DMS79 (cell line): ENCODE results near the gene HDAC7.
A peak's percentile ranks its signal among the peaks of the same experiment; 100 is the strongest.

Experiments used
- DNase-seq: peaks from one replicate; lab custom pipeline; 2025; lab: John Stamatoyannopoulos, UW

The HDAC7 gene

GRCh38 chr12:47819896-47820630, at the start of gene HDAC7:
Gene HDAC7, minus strand, starts transcription at chr12:47819903. Its CDS starts 118 bp downstream, at chr12:47819785.
- DNase-seq = peak; percentile 36

- no peak for DNase-seq
Observed at GRCh38 chr12:47868552-47869031, 48.9 kb upstream of the HDAC7 start.

- no peak for DNase-seq
Observed at GRCh38 chr12:47868041-47868440, 48.3 kb upstream of the HDAC7 start.

- DNase-seq = no peak
Observed at GRCh38 chr12:47867495-47867941, 47.8 kb upstream of the HDAC7 start.

GRCh38 chr12:47864646-47865235, 45.0 kb upstream of the HDAC7 start:
- DNase-seq = no peak

GRCh38 chr12:47863985-47864384, 44.3 kb upstream of the HDAC7 start:
- no peak for DNase-seq

GRCh38 chr12:47863467-47863866, 43.8 kb upstream of the HDAC7 start:
- no peak for DNase-seq

GRCh38 chr12:47862881-47863280, 43.2 kb upstream of the HDAC7 start:
- DNase-seq = no peak

GRCh38 chr12:47862167-47862750, 42.6 kb upstream of the HDAC7 start:
- DNase-seq = no peak

- no peak for DNase-seq
Observed at GRCh38 chr12:47860873-47861272, 41.2 kb upstream of the HDAC7 start.

GRCh38 chr12:47860279-47860841, 40.7 kb upstream of the HDAC7 start:
- no peak for DNase-seq

- no peak for DNase-seq
Observed at GRCh38 chr12:47858511-47859266, 39.0 kb upstream of the HDAC7 start.

GRCh38 chr12:47856721-47857575, 37.2 kb upstream of the HDAC7 start:
- no peak for DNase-seq

GRCh38 chr12:47856094-47856493, 36.4 kb upstream of the HDAC7 start:
- DNase-seq = no peak

- no peak for DNase-seq
Observed at GRCh38 chr12:47855502-47855901, 35.8 kb upstream of the HDAC7 start.

GRCh38 chr12:47854531-47854930, 34.8 kb upstream of the HDAC7 start:
- no peak for DNase-seq

- DNase-seq = no peak
Observed at GRCh38 chr12:47852096-47852571, 32.4 kb upstream of the HDAC7 start.

- no peak for DNase-seq
Observed at GRCh38 chr12:47851303-47851952, 31.7 kb upstream of the HDAC7 start.

GRCh38 chr12:47850153-47851084, 30.7 kb upstream of the HDAC7 start:
- DNase-seq = no peak
